Left ventricle myocardium inferior (tissue), 1 donor: ENCODE measurements around the gene CALM3. TPM values are rescaled to one million over a fixed set of nuclear protein-coding genes. Genes with fewer than 3 reads are reported as not detected.
A peak's percentile ranks its signal among the peaks of the same experiment; 100 is the strongest.

Source experiments
- DNase-seq: peaks from one replicate; pipeline ENCODE4 v3.0.0-alpha.2; 2020
- H3K27ac ChIP-seq: fragments of 200-600 bp; replicated peaks from 2 replicates; pipeline ENCODE4 v1.8.0; 2021
- H3K27me3 ChIP-seq: fragments of 200-600 bp; 2 replicates; pipeline ENCODE4 v1.8.0; 2021; ENCODE audit warnings: low read depth
- H3K36me3 ChIP-seq: fragments of 200-600 bp; 2 replicates; pipeline ENCODE4 v1.8.0; 2021
- H3K4me1 ChIP-seq: fragments of 200-600 bp; 2 replicates; pipeline ENCODE4 v1.8.0; 2021
- H3K4me3 ChIP-seq: fragments of 200-600 bp; 2 replicates; pipeline ENCODE4 v1.8.0; 2021; ENCODE audit warnings: mild to moderate bottlenecking, moderate library complexity
- H3K9me3 ChIP-seq: fragments of 200-600 bp; replicated peaks from 2 replicates; pipeline ENCODE4 v1.8.0; 2021
- intact Hi-C: fragments of 100-400 bp; cut with micrococcal nuclease; formaldehyde crosslinking; loops from one replicate; pipeline ENCODE4 v1.11.0; 2022
- total RNA-seq: library from RNA; stranded (reverse); fragmentation: NEBNext Ultra II Directional; extraction: Animal tissue kit (Norgen Biotek cat#: 25700); gene quantifications from one replicate; pipeline ENCODE4 v1.2.1, GENCODE V29; 2021
- TF ChIP-seq, protein P1 (sequence below): fragments of 200-600 bp; IDR thresholded peaks from 2 replicates; pipeline ENCODE4 v1.8.0; 2021; ENCODE audit warnings: antibody characterized with exemption, mild to moderate bottlenecking, borderline replicate concordance
- donor health status: DM: no; HTN: yes; CAD: no; lungs with severe emphysema.

CALM3 gene
- total RNA-seq, 1 donor from 2014 or later: 294 TPM

DNA sequence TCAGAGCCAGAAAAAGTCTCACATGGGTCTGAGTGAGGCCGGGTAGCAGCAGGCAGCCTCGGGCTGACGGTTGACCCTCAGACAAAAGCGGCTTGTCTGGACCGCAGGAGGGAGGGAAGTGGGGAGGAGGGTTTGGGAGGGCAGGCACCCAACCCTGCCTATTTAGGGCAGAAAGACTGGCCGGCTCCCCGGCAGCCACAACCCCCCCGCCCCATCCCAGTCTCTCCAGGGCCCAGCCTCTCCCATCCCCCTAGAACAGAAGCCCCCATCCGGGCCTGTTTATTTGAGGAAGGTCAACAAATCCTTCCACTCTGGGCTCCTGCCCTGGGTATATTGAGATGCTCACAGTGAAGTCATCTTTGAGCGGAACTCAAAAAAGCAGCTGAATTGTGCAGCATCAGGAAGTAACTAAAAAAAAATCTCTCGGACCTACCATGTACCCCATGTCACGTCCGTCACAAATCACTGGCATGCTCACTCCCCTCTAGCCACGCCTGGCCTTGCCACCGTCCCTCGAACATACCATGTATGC lies 53.6 kb downstream of the CALM3 start:
- intact Hi-C loops: no loop called here
- TF ChIP-seq, protein P1, sequence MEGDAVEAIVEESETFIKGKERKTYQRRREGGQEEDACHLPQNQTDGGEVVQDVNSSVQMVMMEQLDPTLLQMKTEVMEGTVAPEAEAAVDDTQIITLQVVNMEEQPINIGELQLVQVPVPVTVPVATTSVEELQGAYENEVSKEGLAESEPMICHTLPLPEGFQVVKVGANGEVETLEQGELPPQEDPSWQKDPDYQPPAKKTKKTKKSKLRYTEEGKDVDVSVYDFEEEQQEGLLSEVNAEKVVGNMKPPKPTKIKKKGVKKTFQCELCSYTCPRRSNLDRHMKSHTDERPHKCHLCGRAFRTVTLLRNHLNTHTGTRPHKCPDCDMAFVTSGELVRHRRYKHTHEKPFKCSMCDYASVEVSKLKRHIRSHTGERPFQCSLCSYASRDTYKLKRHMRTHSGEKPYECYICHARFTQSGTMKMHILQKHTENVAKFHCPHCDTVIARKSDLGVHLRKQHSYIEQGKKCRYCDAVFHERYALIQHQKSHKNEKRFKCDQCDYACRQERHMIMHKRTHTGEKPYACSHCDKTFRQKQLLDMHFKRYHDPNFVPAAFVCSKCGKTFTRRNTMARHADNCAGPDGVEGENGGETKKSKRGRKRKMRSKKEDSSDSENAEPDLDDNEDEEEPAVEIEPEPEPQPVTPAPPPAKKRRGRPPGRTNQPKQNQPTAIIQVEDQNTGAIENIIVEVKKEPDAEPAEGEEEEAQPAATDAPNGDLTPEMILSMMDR: no peak
- H3K27ac ChIP-seq: peak overlapping the region; percentile 48
- peaks cover 13% of the 10 kb centered on the region for H3K4me1 ChIP-seq
- no peak for DNase-seq
- no peak overlapping the region for H3K4me3 ChIP-seq
- H3K36me3 ChIP-seq: no peaks in the 10 kb centered on the region
- H3K27me3 ChIP-seq: peaks cover 31% of the 10 kb centered on the region
- no peaks in the 10 kb centered on the region for H3K9me3 ChIP-seq

DNA sequence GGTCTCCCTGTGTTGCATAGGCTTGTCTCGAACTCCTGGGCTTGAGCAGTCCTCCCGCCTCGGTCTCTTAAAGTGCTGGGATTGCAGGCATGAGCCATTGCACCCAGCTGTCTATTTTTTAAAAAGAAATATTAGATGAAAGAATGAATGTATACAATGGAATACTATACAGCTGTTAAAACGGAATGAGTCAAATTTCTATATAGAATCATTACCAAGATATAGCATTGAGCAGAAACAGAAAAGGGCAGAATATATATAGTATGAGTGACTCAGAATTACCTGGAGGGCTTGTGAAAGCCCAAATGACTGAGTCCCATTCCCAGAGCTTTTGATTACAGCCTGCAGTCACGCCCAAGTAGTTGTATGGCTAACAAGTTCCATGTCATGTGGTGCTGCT lies 55.4 kb downstream of the CALM3 start:
- TF ChIP-seq, protein P1: no peak
- H3K36me3 ChIP-seq: no peaks in the 10 kb centered on the region
- no peak overlapping the region for H3K4me3 ChIP-seq
- no peak overlapping the region for H3K27ac ChIP-seq
- H3K27me3 ChIP-seq: peaks cover 25% of the 10 kb centered on the region
- peaks cover 27% of the 10 kb centered on the region for H3K4me1 ChIP-seq
- DNase-seq: no peak
- H3K9me3 ChIP-seq: no peaks in the 10 kb centered on the region
- intact Hi-C loops: no loop called here

DNA sequence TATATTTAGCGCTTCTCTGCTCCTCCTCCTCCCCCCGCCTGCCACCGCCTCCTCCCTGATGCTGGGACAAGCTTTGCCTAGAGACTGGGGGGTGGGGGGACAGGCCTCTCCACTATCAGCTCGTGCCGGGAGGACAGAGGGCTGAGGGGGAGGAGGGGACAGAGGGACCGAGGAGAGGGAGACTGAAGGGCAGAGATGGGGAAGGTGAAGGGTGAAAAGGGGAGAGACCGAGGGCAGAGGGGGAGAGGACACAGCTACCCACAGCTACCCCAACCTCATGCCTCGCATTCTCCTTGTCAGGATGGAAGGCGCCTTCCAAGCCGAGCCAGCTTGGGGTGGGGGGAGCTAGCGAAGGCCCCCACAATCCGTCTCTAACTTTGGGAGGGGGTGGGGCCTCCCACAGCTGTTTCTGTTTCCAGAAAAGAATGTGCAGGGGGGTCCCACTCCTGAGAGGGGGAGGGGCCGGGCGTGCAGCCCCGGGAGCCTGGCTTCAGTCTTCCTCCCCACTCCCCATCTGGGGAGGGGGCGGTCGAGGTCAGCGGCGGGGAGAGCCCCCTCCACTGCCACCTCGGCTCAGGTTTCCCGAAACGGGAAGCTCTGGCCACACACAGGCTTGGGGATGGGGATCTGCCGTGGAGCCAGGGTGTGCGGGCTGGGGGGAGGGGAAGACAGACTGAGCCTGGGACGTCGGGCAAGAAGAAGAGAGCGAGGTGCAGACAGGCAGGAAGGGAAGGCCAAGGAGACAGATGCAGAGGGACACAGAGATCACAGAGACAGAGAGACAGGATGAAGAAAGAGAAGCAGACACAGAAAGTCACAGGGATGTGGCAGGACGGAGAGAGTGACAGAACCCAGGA lies 58.2 kb downstream of the CALM3 start:
- Histone ChIP-seq H3K9me3 (no peaks in the 10 kb centered on the region), H3K27me3 (peaks cover 25% of the 10 kb centered on the region), H3K27ac (peak overlapping the region; percentile 82), H3K4me3 (peak overlapping the region; percentile 81), H3K4me1 (peaks cover 34% of the 10 kb centered on the region), H3K36me3 (no peaks in the 10 kb centered on the region)
- intact Hi-C loops: no loop called here
- TF ChIP-seq, protein P1: no peak
- no peak for DNase-seq

DNA sequence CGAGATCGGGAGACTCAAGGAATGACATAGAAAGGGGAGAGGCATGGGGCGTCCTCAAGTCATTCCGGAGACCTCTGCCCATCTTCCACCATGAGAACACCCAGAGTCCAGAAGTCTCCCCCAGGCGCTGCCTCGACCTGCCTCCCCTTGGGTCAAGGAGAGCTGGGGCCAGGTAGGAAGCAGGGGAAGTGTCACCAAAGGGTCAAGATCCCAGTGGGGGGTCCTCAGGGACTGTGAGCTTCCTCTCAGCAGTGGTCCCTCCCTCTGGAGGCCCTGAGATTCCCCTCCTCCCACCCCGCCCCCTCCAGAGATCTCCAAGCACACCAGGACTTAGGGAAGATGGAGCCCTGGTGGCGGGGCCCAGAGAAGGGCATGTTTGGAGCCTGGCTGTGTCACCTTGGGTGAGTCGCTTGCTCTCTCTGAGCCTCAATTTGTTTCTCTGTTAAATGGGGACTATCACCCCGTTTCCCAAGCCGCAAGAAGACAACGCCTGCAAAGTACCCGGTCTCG lies 58.9 kb downstream of the CALM3 start:
- peak overlapping the region; percentile 82 for H3K27ac ChIP-seq
- peak; percentile 22 for DNase-seq
- no peaks in the 10 kb centered on the region for H3K9me3 ChIP-seq
- H3K36me3 ChIP-seq: no peaks in the 10 kb centered on the region
- peaks cover 34% of the 10 kb centered on the region for H3K4me1 ChIP-seq
- H3K4me3 ChIP-seq: peak overlapping the region; percentile 81
- intact Hi-C loops: no loop called here
- TF ChIP-seq, protein P1: no peak
- H3K27me3 ChIP-seq: peaks cover 22% of the 10 kb centered on the region

Other genes starting within 250 kb of the CALM3 start
- 30.8 TPM for gene CCDC8, start 187.8 kb upstream of the CALM3 start, total RNA-seq
- gene PNMA8C, start 172.4 kb upstream of the CALM3 start, total RNA-seq: not detected
- 8.4 TPM for gene PNMA8A, start 129.8 kb upstream of the CALM3 start, total RNA-seq
- gene PNMA8B, start 105.5 kb upstream of the CALM3 start, total RNA-seq: 0.55 TPM
- gene PTGIR, start 23.8 kb downstream of the CALM3 start, total RNA-seq: 3.7 TPM
- gene GNG8, start 34.9 kb downstream of the CALM3 start, total RNA-seq: not detected
- gene DACT3, start 59.9 kb downstream of the CALM3 start, total RNA-seq: 18.3 TPM
- 7.9 TPM for gene PRKD2, start 115.8 kb downstream of the CALM3 start, total RNA-seq
- gene FKRP, start 144.7 kb downstream of the CALM3 start, total RNA-seq: 15.6 TPM
- gene STRN4, start 145.1 kb downstream of the CALM3 start, total RNA-seq: 52.7 TPM
- 5.9 TPM for gene SLC1A5, start 187.3 kb downstream of the CALM3 start, total RNA-seq
- gene AP2S1, start 249.5 kb downstream of the CALM3 start, total RNA-seq: 87.3 TPM